Ovary (tissue), 9 donors: ENCODE measurements around the gene GNG7. TPM values are rescaled to one million over a fixed set of nuclear protein-coding genes. Genes with fewer than 3 reads are reported as not detected.
A peak's percentile ranks its signal among the peaks of the same experiment; 100 is the strongest.
"Not testable (repeated sequence)": the region's sequence is repeated elsewhere in the genome, so short reads cannot be mapped to it uniquely, and the experiment has no call there.

Experiments
- DNase-seq, 5 donors: peaks; one replicate each; pipeline ENCODE4 v3.0.0-alpha.2; 2019 to 2020
- H3K27ac ChIP-seq, 2 donors: fragments of 200-600 bp; one replicate each; pipeline versions ENCODE4 v1.5.1 to v1.8.0; 2019 to 2022
- H3K27me3 ChIP-seq: fragments of 200-600 bp; one replicate; pipeline ENCODE4 v1.8.0; 2022
- H3K36me3 ChIP-seq: fragments of 200-600 bp; sonication (generic); one replicate; pipeline ENCODE4 v1.5.1; 2019
- H3K4me1 ChIP-seq: one replicate; pipeline ENCODE4 v1.8.1; 2013; ENCODE audit warnings: mild to moderate bottlenecking, moderate library complexity; ENCODE audit not compliant: insufficient read depth
- H3K4me3 ChIP-seq: fragments of 200-600 bp; sonication (generic); one replicate; pipeline ENCODE4 v1.5.1; 2017
- H3K9me3 ChIP-seq, 2 donors: fragments of 200-600 bp in 1 of 2; sonication (generic) in 1 of 2; one replicate each; pipeline versions ENCODE4 v1.5.1 to v1.8.1; 2013 to 2019; ENCODE audit warnings: mild to moderate bottlenecking in 1 of 2, moderate library complexity in 1 of 2
- EP300 ChIP-seq: sonication (generic); formaldehyde crosslinking; IDR thresholded peaks from one replicate; pipeline ENCODE4 v1.6.1; 2017; ENCODE audit warnings: antibody characterized with exemption
- POLR2A ChIP-seq: fragments of 450-650 bp; IDR thresholded peaks from one replicate; pipeline ENCODE4 v1.6.1; 2017; ENCODE audit warnings: antibody characterized with exemption, mild to moderate bottlenecking, moderate library complexity
- WGBS, 3 donors: extraction: QIAGEN DNeasy Blood & Tissue Kit in 1 of 3; methylation state at CpG; one replicate each; pipeline versions ENCODE4 v1.1.5 to v1.1.7; 2013 to 2017; 5-methylcytosine and 5-hydroxymethylcytosine counted together
- intact Hi-C, 4 donors: fragments of 100-400 bp; cut with DNase I; formaldehyde crosslinking; loops; one replicate each; pipeline versions ENCODE4 v1.11.0 to v1.15.1; 2022 to 2023
- polyA plus RNA-seq, 2 donors: library from polyadenylated mRNA; stranded (reverse); fragments of 200-250 nt in 1 of 2; fragments of 350-450 nt in 1 of 2; fragmentation: Illumina TruSeq in 1 of 2; extraction: RNeasy Lipid Tissue Mini Kit (QIAGEN cat#74804) in 1 of 2; gene quantifications; one replicate each; pipeline ENCODE4 v1.2.3, GENCODE V29; 2013 to 2014
- total RNA-seq, 7 donors: library from RNA; depleted of rRNA in 2 of 7; stranded (reverse); fragments of >200 nt in 2 of 7; fragmentation: NEBNext Ultra II Directional in 3 of 7; extraction: Animal tissue kit (Norgen Biotek cat#: 25700) in 3 of 7; gene quantifications; one replicate each; pipeline versions ENCODE4 v1.1.0 to v1.2.4, GENCODE V29; 2016 to 2023
- TF ChIP-seq, protein P1 (sequence below), 3 donors: fragments of 450-650 bp in 2 of 3; fragments of 200-600 bp in 1 of 3; IDR thresholded peaks; one replicate each; pipeline versions ENCODE4 v1.5.1 to v1.8.0; 2016 to 2022; ENCODE audit warnings: antibody characterized with exemption in 3 of 3, mild to moderate bottlenecking in 1 of 3
- donor health status: DM: no; HTN: no; CAD: no; lungs with moderate emphysema.
- donor health status: DM: no; HTN: no; CAD: no.
- donor health status: Bipolar disorder and iron deficiency.
- donor health status: DM: yes; HTN: yes; CAD: no.
- donor health status: DM: no; HTN: no; CAD: no.
- donor health status: DM: yes; HTN: yes; CAD: no.

The GNG7 gene
- total and polyA plus RNA-seq, 9 donors, result 4.1 to 36.3 (median 15.1) TPM

DNA sequence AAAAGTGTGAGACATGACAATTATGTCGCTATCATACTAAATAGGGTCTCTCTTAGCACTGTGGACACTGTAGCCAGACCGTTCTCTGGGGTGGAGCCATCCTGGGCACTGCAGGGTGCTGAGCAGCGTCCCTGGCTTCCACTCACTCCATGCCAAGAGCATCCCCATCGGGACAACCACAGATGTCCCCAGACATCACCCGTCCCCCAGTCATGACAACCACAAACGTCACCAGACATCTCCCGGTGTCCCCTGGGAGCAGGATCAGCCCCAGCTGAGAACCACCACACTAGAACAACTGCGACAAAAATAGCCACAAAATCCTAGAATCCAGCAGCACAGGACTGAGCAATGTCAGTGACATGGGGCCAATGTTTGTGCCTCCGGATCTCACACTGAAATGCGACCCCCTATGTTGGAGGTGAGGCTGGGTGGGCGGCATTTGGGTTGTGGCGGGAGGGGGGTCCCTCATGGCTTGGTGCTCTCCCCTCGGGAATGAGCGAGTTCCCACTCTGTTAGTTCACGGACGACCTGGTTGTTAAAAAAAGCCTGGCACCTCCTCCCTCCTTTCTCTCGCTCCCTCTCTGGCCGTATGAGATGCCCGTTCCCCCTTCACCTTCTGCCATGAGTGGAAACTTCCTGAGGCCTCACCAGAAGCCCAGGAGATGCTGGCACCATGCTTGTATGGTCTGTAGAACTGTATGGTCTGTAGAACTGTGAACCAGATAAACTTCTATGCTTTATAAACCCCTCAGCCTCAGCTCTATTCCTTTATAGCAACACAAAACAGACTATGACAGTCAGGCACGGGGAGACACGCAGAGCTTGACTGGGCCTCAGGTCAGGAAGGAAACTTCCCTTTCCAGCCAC, 132.7 kb downstream of the GNG7 start:
- H3K36me3 ChIP-seq, result no peaks in the 10 kb centered on the region
- intact Hi-C loops, result no loop called here
- peak in 2 of 5 donors; percentile 6 to 13 for DNase-seq
- H3K27me3 ChIP-seq, result no peaks in the 10 kb centered on the region
- no peaks in the 10 kb centered on the region for H3K9me3 ChIP-seq
- no peaks in the 10 kb centered on the region for H3K4me1 ChIP-seq
- 84 to 93% (median 87%) methylated on average over 21 of the region's 21 CpGs for WGBS, 3 donors
- H3K4me3 ChIP-seq, result no peak overlapping the region
- H3K27ac ChIP-seq, result no peak overlapping the region
- TF ChIP-seq, protein P1, sequence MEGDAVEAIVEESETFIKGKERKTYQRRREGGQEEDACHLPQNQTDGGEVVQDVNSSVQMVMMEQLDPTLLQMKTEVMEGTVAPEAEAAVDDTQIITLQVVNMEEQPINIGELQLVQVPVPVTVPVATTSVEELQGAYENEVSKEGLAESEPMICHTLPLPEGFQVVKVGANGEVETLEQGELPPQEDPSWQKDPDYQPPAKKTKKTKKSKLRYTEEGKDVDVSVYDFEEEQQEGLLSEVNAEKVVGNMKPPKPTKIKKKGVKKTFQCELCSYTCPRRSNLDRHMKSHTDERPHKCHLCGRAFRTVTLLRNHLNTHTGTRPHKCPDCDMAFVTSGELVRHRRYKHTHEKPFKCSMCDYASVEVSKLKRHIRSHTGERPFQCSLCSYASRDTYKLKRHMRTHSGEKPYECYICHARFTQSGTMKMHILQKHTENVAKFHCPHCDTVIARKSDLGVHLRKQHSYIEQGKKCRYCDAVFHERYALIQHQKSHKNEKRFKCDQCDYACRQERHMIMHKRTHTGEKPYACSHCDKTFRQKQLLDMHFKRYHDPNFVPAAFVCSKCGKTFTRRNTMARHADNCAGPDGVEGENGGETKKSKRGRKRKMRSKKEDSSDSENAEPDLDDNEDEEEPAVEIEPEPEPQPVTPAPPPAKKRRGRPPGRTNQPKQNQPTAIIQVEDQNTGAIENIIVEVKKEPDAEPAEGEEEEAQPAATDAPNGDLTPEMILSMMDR (IDR thresholded peaks at IDR 0.05), result no peak
- TF ChIP-seq POLR2A, result no peak
- no peak for TF ChIP-seq EP300

DNA sequence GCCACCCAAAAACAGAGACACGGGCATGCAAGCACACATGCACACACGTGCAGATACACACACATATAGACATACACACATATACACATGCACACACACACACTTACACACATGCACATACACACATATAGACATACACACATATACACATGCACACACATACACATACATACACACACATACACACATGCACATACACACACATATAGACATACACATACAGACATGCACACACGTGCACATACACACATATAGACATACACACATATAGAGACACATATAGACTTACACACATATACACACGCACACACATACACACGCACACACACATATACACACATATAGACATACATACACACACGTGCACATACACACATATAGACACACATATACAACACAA, 134.5 kb downstream of the GNG7 start:
- Histone ChIP-seq H3K9me3 (no peaks in the 10 kb centered on the region), H3K27ac (no peak overlapping the region), H3K4me1 (no peaks in the 10 kb centered on the region), H3K36me3 (no peaks in the 10 kb centered on the region), H3K4me3 (no peak overlapping the region), H3K27me3 (no peaks in the 10 kb centered on the region)
- no peak for DNase-seq
- WGBS, 3 donors, result 64 to 77% (median 74%) methylated on average over 6 of the region's 6 CpGs
- TF ChIP-seq, protein P1 (IDR thresholded peaks at IDR 0.05), result no peak
- TF ChIP-seq EP300 (no peak), POLR2A (no peak)
- intact Hi-C loops, result no loop called here

DNA sequence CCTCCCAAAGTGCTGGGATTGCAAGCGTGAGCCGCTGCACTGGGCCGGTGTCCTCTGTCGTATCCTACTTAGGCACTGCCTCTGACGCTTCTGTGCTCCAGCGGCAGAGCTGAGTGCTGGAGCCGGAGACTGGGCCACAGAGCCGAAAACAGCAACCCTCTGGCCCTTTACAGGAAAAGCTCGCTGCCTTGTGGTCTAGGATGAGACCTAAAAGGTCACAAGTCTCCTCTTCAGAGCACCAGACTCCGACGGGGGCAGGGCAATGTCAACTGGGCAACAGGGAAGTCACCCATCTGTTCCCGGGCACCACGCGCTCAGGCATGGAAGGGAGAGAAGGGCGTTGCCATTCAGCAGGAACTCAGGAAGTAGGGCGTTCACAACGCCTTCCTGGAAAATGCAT, 134.9 kb downstream of the GNG7 start:
- peak in 4 of 5 donors; percentile 6 to 39 (median 27) for DNase-seq
- H3K27me3 ChIP-seq, result no peaks in the 10 kb centered on the region
- no peaks in the 10 kb centered on the region for H3K4me1 ChIP-seq
- TF ChIP-seq EP300, result no peak
- TF ChIP-seq, protein P1 (IDR thresholded peaks at IDR 0.05), result no peak
- TF ChIP-seq POLR2A, result no peak
- no peak overlapping the region for H3K4me3 ChIP-seq
- no peaks in the 10 kb centered on the region for H3K9me3 ChIP-seq
- 74 to 84% (median 78%) methylated on average over 16 to 17 of the region's 17 CpGs for WGBS, 3 donors
- intact Hi-C loops, result no loop called here
- no peak overlapping the region for H3K27ac ChIP-seq
- no peaks in the 10 kb centered on the region for H3K36me3 ChIP-seq

DNA sequence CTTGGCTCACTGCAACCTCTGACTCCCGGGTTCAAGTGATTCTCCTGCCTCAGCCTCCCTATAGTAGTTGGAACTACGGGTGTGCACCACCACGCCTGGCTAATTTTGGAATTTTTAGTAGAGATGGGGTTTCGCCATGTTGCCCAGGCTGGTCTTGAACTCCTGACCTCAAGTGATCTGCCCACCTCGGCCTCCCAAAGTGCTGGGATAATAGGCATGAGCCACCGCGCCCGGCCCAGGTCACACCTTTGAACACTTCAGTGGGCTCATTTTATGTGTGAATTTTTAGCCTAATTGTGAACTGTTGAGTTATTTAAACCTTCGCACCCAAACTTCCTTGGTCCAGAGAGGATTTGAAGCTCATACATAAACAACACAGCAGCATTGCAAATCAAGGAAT, 138.9 kb downstream of the GNG7 start:
- H3K27ac ChIP-seq, H3K4me3 ChIP-seq, H3K9me3 ChIP-seq, H3K27me3 ChIP-seq, H3K36me3 ChIP-seq, intact Hi-C loops, H3K4me1 ChIP-seq: not testable (repeated sequence)
- DNase-seq, result peak in 1 of 5 donors; percentile 5
- 88 to 89% (median 88%) methylated on average over 9 of the region's 9 CpGs for WGBS, 3 donors

DNA sequence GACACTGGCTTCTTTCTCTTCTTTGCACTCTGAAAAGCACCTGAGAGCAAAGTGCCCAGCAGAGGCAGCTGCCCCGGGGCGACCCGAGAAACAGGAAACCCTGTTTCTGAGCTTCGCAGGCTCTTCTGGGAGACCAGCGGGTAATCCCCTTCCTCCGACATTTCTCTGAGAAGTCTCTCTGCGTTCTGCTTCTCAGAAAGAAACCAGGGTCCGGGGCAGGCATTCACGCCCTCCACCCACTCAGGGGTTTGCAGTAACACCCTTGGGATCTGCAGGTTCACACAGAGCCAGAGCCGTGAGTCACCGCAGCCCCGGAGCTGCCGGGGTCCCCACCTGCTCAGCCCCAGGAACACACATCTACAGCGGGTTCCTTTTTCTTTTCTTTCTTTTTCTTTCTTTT, 140.6 kb downstream of the GNG7 start:
- whole genome bisulfite sequencing, 3 donors, result 86 to 87% (median 86%) methylated on average over 14 of the region's 14 CpGs
- intact Hi-C loops, result no loop called here
- Histone ChIP-seq H3K36me3 (no peaks in the 10 kb centered on the region), H3K27ac (no peak overlapping the region), H3K9me3 (no peaks in the 10 kb centered on the region), H3K27me3 (no peaks in the 10 kb centered on the region), H3K4me3 (no peak overlapping the region), H3K4me1 (no peaks in the 10 kb centered on the region)
- TF ChIP-seq, protein P1 (IDR thresholded peaks at IDR 0.05), result no peak
- TF ChIP-seq POLR2A (no peak), EP300 (no peak)
- DNase-seq, result peak in 1 of 5 donors; percentile 15
